Neural cell (in vitro differentiated cells): Measurements from ENCODE around the gene NNT. TPM values are rescaled to one million over a fixed set of nuclear protein-coding genes. Genes with fewer than 3 reads are reported as not detected.

Experiments used
- H2AFZ ChIP-seq: fragments of 200-600, 300-800 bp; sonication (generic), shearing (Covaris generic); 2 replicates; pipeline ENCODE4 v1.6.0; 2014; ENCODE audit warnings: low read depth, mild to moderate bottlenecking, antibody characterized with exemption, low read length, moderate library complexity
- H3F3A ChIP-seq: fragments of 200-600 bp; shearing (Covaris generic); 2 replicates; pipeline ENCODE4 v1.6.1; 2016; ENCODE audit warnings: mild to moderate bottlenecking, moderate library complexity, mixed read lengths, antibody characterized with exemption, low read length; ENCODE audit not compliant: insufficient read depth, poor library complexity, severe bottlenecking
- H3K27ac ChIP-seq: fragments of 200-600, 300-800 bp; sonication (generic), shearing (Covaris generic); 2 replicates; pipeline ENCODE4 v1.5.1; 2014; ENCODE audit warnings: mild to moderate bottlenecking, low read length, moderate library complexity
- H3K27me3 ChIP-seq: fragments of 300-800, 200-600 bp; sonication (generic), shearing (Covaris generic); 2 replicates; pipeline ENCODE4 v1.6.0; 2014; ENCODE audit warnings: mild to moderate bottlenecking, low read depth, low read length, moderate library complexity; ENCODE audit not compliant: insufficient read depth
- H3K36me3 ChIP-seq: fragments of 300-800, 200-600 bp; sonication (generic), shearing (Covaris generic); 2 replicates; pipeline ENCODE4 v1.5.1; 2014; ENCODE audit warnings: mild to moderate bottlenecking, antibody characterized with exemption, low read length, moderate library complexity; ENCODE audit not compliant: insufficient read depth
- H3K4me2 ChIP-seq: fragments of 300-800, 200-600 bp; sonication (generic), shearing (Covaris generic); 2 replicates; pipeline ENCODE4 v1.6.0; 2014; ENCODE audit warnings: mild to moderate bottlenecking, low read length
- H3K4me3 ChIP-seq: fragments of 300-800, 200-600 bp; sonication (generic), shearing (Covaris generic); 2 replicates; pipeline ENCODE4 v1.5.1; 2014; ENCODE audit warnings: mild to moderate bottlenecking, low read length, moderate library complexity
- H3K79me2 ChIP-seq: fragments of 200-600 bp; shearing (Covaris generic); replicated peaks from 2 replicates; pipeline ENCODE4 v1.6.0; 2014; ENCODE audit warnings: mild to moderate bottlenecking, low read length, moderate library complexity; ENCODE audit not compliant: insufficient read depth
- H3K9ac ChIP-seq: fragments of 300-800, 200-600 bp; sonication (generic), shearing (Covaris generic); 2 replicates; pipeline ENCODE4 v1.6.1; 2016; ENCODE audit warnings: mild to moderate bottlenecking, low read length, mixed read lengths
- H3K9me2 ChIP-seq: fragments of 200-600 bp; shearing (Covaris generic); 2 replicates; pipeline ENCODE4 v1.6.1; 2016; ENCODE audit warnings: mild to moderate bottlenecking, low read length, mixed read lengths; ENCODE audit not compliant: insufficient read depth
- H3K9me3 ChIP-seq: fragments of 200-600, 300-800 bp; sonication (generic), shearing (Covaris generic); 2 replicates; pipeline ENCODE4 v1.6.1; 2016; ENCODE audit warnings: mild to moderate bottlenecking, mixed run types, low read length, moderate library complexity, mixed read lengths
- H4K20me1 ChIP-seq: fragments of 200-600 bp; shearing (Covaris generic); 2 replicates; pipeline ENCODE4 v1.6.1; 2016; ENCODE audit warnings: mild to moderate bottlenecking, mixed run types; ENCODE audit not compliant: insufficient read depth
- EP300 ChIP-seq: fragments of 450-650 bp; conservative IDR thresholded peaks from 2 replicates; pipeline ENCODE4 v1.6.1; 2014; ENCODE audit warnings: antibody characterized with exemption, mild to moderate bottlenecking, moderate library complexity; ENCODE audit not compliant: poor library complexity, severe bottlenecking
- EZH2 ChIP-seq: fragments of 200-600, 300-800 bp; shearing (Covaris generic), sonication (generic); IDR thresholded peaks from 2 replicates; pipeline ENCODE4 v1.6.1; 2014; ENCODE audit warnings: antibody characterized with exemption, low read length, borderline replicate concordance, mild to moderate bottlenecking; ENCODE audit not compliant: insufficient read depth, poor library complexity, severe bottlenecking
- MXI1 ChIP-seq: fragments of 450-650 bp; conservative IDR thresholded peaks from 2 replicates; pipeline ENCODE4 v1.6.1; 2014; ENCODE audit warnings: antibody characterized with exemption, mild to moderate bottlenecking; ENCODE audit not compliant: poor library complexity, severe bottlenecking
- POLR2AphosphoS5 ChIP-seq: IDR thresholded peaks from 2 replicates; pipeline ENCODE4 v1.6.1; 2012
- RAD21 ChIP-seq: fragments of 450-650 bp; conservative IDR thresholded peaks from 2 replicates; pipeline ENCODE4 v1.6.1; 2014; ENCODE audit warnings: antibody characterized with exemption, mild to moderate bottlenecking, moderate library complexity
- SMC3 ChIP-seq: fragments of 450-650 bp; conservative IDR thresholded peaks from 2 replicates; pipeline ENCODE4 v1.6.1; 2014; ENCODE audit warnings: antibody characterized with exemption, mild to moderate bottlenecking, moderate library complexity; ENCODE audit not compliant: poor library complexity
- TAF1 ChIP-seq: IDR thresholded peaks from 2 replicates; pipeline ENCODE4 v1.6.1; 2012; ENCODE audit warnings: low read depth
- polyA plus RNA-seq: library from polyadenylated mRNA; depleted of rRNA; stranded (reverse); fragments of >200 nt; gene quantifications from 2 replicates; pipeline ENCODE4 v1.2.3, GENCODE V29; 2014
- TF ChIP-seq, protein P1 (sequence below): IDR thresholded peaks from 2 replicates; pipeline ENCODE4 v1.6.1; 2012; ENCODE audit warnings: borderline replicate concordance
- TF ChIP-seq, protein P2 (sequence below): fragments of 450-650 bp; IDR thresholded peaks from 2 replicates; pipeline ENCODE4 v1.5.1; 2014; ENCODE audit warnings: antibody characterized with exemption, mild to moderate bottlenecking, moderate library complexity; ENCODE audit not compliant: poor library complexity, severe bottlenecking

NNT gene
- polyA plus RNA-seq, 1 donor from 2014 or later = 120 TPM

DNA sequence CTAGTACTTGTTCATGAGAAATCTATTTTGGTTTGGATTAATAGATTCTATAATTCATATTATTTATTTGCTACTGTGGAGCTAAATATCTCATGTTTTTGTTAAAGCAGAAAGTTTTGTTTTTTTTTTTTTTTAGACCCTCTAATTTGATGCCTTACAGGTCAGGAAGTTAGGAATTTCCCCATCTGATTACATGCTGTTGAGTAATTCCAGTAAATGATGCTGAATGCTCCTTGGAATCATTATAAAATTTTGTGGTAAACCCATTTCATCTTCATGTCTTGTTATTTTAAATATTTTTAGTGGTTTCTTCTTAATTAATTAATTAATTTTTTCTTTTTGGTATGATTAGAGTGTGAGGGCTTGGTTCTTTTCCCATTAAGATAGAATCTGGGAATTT lies 35.6 kb downstream of the NNT start:
- H3K9me3 ChIP-seq = no peaks in the 10 kb centered on the region
- H3K27me3 ChIP-seq = no peaks in the 10 kb centered on the region
- peaks cover 6% of the 10 kb centered on the region for H3K36me3 ChIP-seq
- H2AFZ ChIP-seq = no peak overlapping the region
- no peaks in the 10 kb centered on the region for H4K20me1 ChIP-seq
- no peaks in the 10 kb centered on the region for H3K9me2 ChIP-seq
- H3K4me3 ChIP-seq = no peak overlapping the region
- H3F3A ChIP-seq = no peaks in the 10 kb centered on the region
- H3K9ac ChIP-seq = no peak overlapping the region
- no peak overlapping the region for H3K27ac ChIP-seq
- TF ChIP-seq SMC3 (no peak), EP300 (no peak), EZH2 (no peak), POLR2AphosphoS5 (no peak), RAD21 (no peak), TAF1 (no peak), MXI1 (no peak)
- TF ChIP-seq, protein P1, sequence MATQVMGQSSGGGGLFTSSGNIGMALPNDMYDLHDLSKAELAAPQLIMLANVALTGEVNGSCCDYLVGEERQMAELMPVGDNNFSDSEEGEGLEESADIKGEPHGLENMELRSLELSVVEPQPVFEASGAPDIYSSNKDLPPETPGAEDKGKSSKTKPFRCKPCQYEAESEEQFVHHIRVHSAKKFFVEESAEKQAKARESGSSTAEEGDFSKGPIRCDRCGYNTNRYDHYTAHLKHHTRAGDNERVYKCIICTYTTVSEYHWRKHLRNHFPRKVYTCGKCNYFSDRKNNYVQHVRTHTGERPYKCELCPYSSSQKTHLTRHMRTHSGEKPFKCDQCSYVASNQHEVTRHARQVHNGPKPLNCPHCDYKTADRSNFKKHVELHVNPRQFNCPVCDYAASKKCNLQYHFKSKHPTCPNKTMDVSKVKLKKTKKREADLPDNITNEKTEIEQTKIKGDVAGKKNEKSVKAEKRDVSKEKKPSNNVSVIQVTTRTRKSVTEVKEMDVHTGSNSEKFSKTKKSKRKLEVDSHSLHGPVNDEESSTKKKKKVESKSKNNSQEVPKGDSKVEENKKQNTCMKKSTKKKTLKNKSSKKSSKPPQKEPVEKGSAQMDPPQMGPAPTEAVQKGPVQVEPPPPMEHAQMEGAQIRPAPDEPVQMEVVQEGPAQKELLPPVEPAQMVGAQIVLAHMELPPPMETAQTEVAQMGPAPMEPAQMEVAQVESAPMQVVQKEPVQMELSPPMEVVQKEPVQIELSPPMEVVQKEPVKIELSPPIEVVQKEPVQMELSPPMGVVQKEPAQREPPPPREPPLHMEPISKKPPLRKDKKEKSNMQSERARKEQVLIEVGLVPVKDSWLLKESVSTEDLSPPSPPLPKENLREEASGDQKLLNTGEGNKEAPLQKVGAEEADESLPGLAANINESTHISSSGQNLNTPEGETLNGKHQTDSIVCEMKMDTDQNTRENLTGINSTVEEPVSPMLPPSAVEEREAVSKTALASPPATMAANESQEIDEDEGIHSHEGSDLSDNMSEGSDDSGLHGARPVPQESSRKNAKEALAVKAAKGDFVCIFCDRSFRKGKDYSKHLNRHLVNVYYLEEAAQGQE = no peak
- TF ChIP-seq, protein P2, sequence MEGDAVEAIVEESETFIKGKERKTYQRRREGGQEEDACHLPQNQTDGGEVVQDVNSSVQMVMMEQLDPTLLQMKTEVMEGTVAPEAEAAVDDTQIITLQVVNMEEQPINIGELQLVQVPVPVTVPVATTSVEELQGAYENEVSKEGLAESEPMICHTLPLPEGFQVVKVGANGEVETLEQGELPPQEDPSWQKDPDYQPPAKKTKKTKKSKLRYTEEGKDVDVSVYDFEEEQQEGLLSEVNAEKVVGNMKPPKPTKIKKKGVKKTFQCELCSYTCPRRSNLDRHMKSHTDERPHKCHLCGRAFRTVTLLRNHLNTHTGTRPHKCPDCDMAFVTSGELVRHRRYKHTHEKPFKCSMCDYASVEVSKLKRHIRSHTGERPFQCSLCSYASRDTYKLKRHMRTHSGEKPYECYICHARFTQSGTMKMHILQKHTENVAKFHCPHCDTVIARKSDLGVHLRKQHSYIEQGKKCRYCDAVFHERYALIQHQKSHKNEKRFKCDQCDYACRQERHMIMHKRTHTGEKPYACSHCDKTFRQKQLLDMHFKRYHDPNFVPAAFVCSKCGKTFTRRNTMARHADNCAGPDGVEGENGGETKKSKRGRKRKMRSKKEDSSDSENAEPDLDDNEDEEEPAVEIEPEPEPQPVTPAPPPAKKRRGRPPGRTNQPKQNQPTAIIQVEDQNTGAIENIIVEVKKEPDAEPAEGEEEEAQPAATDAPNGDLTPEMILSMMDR = no peak
- no peak overlapping the region for H3K4me2 ChIP-seq
- no peaks in the 10 kb centered on the region for H3K79me2 ChIP-seq

DNA sequence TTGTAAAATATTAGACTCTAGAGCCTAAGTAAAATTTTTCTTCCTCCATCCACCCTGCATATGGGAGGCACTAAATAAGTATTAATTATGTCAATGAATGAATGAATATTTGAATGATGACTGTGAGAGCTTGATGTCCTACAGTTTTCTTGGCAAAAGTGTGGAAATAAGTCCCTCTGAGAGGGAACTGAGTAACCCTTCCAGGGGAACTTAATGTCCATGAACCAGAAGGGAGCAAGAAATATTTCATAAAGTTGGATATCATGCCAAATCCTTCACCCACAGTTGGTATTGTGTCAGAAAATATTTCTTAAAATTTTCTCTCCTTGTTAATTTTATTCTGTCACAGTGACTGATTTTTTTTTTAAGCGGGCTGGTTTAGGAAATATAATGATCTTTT lies 36.6 kb downstream of the NNT start:
- H3K27ac ChIP-seq = no peak overlapping the region
- H3K9me2 ChIP-seq = no peaks in the 10 kb centered on the region
- no peak overlapping the region for H3K9ac ChIP-seq
- no peaks in the 10 kb centered on the region for H4K20me1 ChIP-seq
- H3F3A ChIP-seq = no peaks in the 10 kb centered on the region
- H3K79me2 ChIP-seq = no peaks in the 10 kb centered on the region
- no peaks in the 10 kb centered on the region for H3K27me3 ChIP-seq
- no peak overlapping the region for H2AFZ ChIP-seq
- H3K4me2 ChIP-seq = no peak overlapping the region
- TF ChIP-seq, protein P1 = no peak
- TF ChIP-seq EZH2 (no peak), EP300 (no peak), TAF1 (no peak), SMC3 (no peak), POLR2AphosphoS5 (no peak)
- H3K36me3 ChIP-seq = peaks cover 6% of the 10 kb centered on the region
- no peak overlapping the region for H3K4me3 ChIP-seq
- H3K9me3 ChIP-seq = no peaks in the 10 kb centered on the region
